ENCODE data around the gene PIK3CD.
"Not testable (repeated sequence)": the region's sequence is repeated elsewhere in the genome, so short reads cannot be mapped to it uniquely, and the experiment has no call there.

Gene PIK3CD

GRCh38 chr1:9624081-9624480 is 27.4 kb upstream of the PIK3CD start:
- no peak overlapping the region for H3K27ac ChIP-seq (ENCODE audit: low read depth, low read length)
- TF ChIP-seq, protein P1, sequence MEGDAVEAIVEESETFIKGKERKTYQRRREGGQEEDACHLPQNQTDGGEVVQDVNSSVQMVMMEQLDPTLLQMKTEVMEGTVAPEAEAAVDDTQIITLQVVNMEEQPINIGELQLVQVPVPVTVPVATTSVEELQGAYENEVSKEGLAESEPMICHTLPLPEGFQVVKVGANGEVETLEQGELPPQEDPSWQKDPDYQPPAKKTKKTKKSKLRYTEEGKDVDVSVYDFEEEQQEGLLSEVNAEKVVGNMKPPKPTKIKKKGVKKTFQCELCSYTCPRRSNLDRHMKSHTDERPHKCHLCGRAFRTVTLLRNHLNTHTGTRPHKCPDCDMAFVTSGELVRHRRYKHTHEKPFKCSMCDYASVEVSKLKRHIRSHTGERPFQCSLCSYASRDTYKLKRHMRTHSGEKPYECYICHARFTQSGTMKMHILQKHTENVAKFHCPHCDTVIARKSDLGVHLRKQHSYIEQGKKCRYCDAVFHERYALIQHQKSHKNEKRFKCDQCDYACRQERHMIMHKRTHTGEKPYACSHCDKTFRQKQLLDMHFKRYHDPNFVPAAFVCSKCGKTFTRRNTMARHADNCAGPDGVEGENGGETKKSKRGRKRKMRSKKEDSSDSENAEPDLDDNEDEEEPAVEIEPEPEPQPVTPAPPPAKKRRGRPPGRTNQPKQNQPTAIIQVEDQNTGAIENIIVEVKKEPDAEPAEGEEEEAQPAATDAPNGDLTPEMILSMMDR (IDR thresholded peaks at IDR 0.05; ENCODE audit: low read depth, low read length, poor library complexity, severe bottlenecking), result no peak
- TF ChIP-seq EZH2phosphoT487 (IDR thresholded peaks at IDR 0.05; ENCODE audit: borderline replicate concordance, low read length), result no peak
- no peaks in the 10 kb centered on the region for H3K79me2 ChIP-seq (ENCODE audit: control insufficient read depth, low read length)
- H4K20me1 ChIP-seq (ENCODE audit: control insufficient read depth, insufficient read depth, low read depth, low read length), result no peaks in the 10 kb centered on the region
- peaks cover 50% of the 10 kb centered on the region for H3K4me1 ChIP-seq (ENCODE audit: control insufficient read depth, low read length)
- H3K9me3 ChIP-seq (ENCODE audit: control insufficient read depth, insufficient read depth, low read length), result no peaks in the 10 kb centered on the region
- peak overlapping the region; percentile 10; the same call in 1 of the 2 replicates for H3K4me2 ChIP-seq (ENCODE audit: low read length)
- H3K4me3 ChIP-seq (ENCODE audit: low read length), result no peak overlapping the region
- H3K36me3 ChIP-seq (ENCODE audit: control insufficient read depth, low read length), result no peaks in the 10 kb centered on the region
- peaks cover 5% of the 10 kb centered on the region; the same call in 1 of the 2 replicates for H3K27me3 ChIP-seq (ENCODE audit: control insufficient read depth, low read length)
- no peaks in the 10 kb centered on the region; the same call in 1 of the 2 replicates for H3F3A ChIP-seq (ENCODE audit: control insufficient read depth, insufficient read depth)
- H3K9me2 ChIP-seq (replicated peaks; ENCODE audit: control insufficient read depth, low read length), result no peaks in the 10 kb centered on the region

DNA sequence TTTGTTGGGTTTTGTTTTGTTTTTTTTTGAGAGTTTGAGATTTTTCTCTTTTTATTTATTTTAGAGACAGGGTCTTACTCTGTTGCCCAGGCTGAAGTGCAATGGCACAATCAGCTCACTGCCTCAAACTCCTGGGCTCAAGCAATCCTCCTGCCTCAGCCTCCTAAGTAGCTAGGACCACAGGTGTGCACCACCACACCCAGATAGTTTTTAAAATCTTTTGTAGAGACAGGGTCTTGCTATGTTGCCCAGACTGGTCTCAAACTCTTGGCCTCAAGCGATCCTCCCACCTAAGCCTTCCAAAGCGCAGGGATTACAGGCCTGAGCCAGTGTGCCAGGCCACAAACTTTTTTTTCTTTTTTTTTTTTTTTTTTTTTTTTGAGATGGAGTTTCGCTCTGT is 26.5 kb upstream of the PIK3CD start:
- H3K27ac ChIP-seq (ENCODE audit: low read depth, low read length); H3K4me2 ChIP-seq (ENCODE audit: low read length); H3F3A ChIP-seq (ENCODE audit: control insufficient read depth, insufficient read depth): not testable (repeated sequence)

DNA sequence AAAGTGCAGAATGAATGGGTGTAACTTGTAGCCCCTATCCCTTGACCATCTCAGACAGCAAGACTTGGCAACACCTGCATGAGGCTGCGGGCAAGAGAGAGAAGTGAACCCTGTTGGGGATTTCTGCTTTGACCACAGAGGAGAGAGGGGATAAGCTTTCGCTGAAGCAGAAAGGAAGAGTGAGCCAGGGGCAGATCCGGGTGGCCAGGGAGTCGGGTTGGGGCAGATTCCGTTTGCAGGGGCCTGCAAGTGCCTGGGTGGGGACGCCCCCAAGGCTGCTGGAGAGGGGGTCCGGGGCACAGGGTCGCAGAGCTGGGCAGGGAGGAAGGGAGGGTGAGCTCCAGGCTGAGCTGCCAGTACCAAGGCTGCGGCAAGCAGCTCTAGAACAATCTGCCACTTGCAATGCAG is 25.3 kb upstream of the PIK3CD start:
- Histone ChIP-seq H3K27ac (ENCODE audit: low read depth, low read length) (peak overlapping the region; percentile 48), H3K4me2 (ENCODE audit: low read length) (peak overlapping the region; percentile 90), H3K9me3 (ENCODE audit: control insufficient read depth, insufficient read depth, low read length) (no peaks in the 10 kb centered on the region), H3K79me2 (ENCODE audit: control insufficient read depth, low read length) (peaks cover 5% of the 10 kb centered on the region; the same call in 1 of the 2 replicates), H3K4me1 (ENCODE audit: control insufficient read depth, low read length) (peaks cover 70% of the 10 kb centered on the region), H3F3A (ENCODE audit: control insufficient read depth, insufficient read depth) (no peaks in the 10 kb centered on the region; the same call in 1 of the 2 replicates), H4K20me1 (ENCODE audit: control insufficient read depth, insufficient read depth, low read depth, low read length) (no peaks in the 10 kb centered on the region), H3K36me3 (ENCODE audit: control insufficient read depth, low read length) (no peaks in the 10 kb centered on the region), H3K4me3 (ENCODE audit: low read length) (peak overlapping the region; percentile 70), H3K27me3 (ENCODE audit: control insufficient read depth, low read length) (peaks cover 5% of the 10 kb centered on the region; the same call in 1 of the 2 replicates), H3K9me2 (replicated peaks; ENCODE audit: control insufficient read depth, low read length) (no peaks in the 10 kb centered on the region)
- TF ChIP-seq, protein P1 (IDR thresholded peaks at IDR 0.05; ENCODE audit: low read depth, low read length, poor library complexity, severe bottlenecking), result no peak
- no peak for TF ChIP-seq EZH2phosphoT487 (IDR thresholded peaks at IDR 0.05; ENCODE audit: borderline replicate concordance, low read length)

More for the DNA sequence above, 26.5 kb upstream of the PIK3CD start:
- H3K4me3 ChIP-seq (ENCODE audit: low read length); H3K36me3 ChIP-seq (ENCODE audit: control insufficient read depth, low read length); H4K20me1 ChIP-seq (ENCODE audit: control insufficient read depth, insufficient read depth, low read depth, low read length); H3K79me2 ChIP-seq (ENCODE audit: control insufficient read depth, low read length); H3K9me3 ChIP-seq (ENCODE audit: control insufficient read depth, insufficient read depth, low read length); H3K9me2 ChIP-seq (replicated peaks; ENCODE audit: control insufficient read depth, low read length); H3K27me3 ChIP-seq (ENCODE audit: control insufficient read depth, low read length): not testable (repeated sequence)
- H3K4me1 ChIP-seq (ENCODE audit: control insufficient read depth, low read length), result peaks cover 59% of the 10 kb centered on the region

DNA sequence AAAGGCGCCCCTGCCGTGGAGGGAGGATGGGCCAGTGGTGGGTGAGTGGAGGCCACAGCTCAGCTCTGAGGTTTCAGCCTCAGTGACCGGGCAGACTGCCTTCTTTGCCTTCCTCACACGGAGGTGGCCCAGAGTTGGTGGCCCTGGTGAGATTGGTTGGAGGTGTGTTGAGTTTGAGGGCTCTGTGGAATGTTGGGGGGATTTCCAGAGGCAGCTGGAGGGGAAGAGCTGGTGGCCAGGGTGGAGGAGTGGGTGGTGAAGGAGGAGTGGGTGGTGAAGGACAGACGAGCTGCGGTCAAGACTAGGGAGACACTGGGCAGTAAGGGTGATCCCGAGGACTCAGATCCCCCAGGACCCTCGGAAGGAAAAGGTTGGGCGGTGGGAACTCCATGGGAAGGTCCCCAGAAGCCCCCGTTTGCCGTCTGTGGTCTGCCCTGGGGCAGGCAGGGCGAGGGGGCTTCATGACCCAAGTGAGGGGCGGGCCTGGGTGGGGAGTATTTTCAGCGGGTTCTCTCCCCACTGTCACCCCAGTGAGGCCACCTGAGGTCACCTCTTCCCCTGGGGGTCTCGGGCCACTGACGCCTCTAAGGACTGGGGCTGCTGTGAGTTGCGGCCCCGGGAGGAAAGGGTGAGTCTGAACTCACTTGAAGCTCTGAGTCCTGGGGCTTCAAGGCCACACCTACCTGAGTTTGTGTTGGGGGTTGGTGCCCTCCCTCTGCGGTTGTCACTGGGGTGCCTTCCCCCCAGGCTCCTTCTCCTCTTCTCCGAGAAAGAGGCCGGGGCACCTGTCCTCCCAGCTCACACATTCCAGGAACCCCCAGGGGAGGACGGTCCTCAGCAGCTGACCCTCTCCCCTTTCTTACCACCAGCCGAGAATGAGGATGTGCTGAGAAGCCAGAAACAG is 22.7 kb upstream of the PIK3CD start:
- Histone ChIP-seq H3K27me3 (ENCODE audit: control insufficient read depth, low read length) (peaks cover 5% of the 10 kb centered on the region; the same call in 1 of the 2 replicates), H3K27ac (ENCODE audit: low read depth, low read length) (peak overlapping the region; percentile 69), H3K9me3 (ENCODE audit: control insufficient read depth, insufficient read depth, low read length) (no peaks in the 10 kb centered on the region), H3K4me1 (ENCODE audit: control insufficient read depth, low read length) (peaks cover 70% of the 10 kb centered on the region), H3K9me2 (replicated peaks; ENCODE audit: control insufficient read depth, low read length) (no peaks in the 10 kb centered on the region), H3K79me2 (ENCODE audit: control insufficient read depth, low read length) (peaks cover 5% of the 10 kb centered on the region; the same call in 1 of the 2 replicates), H3F3A (ENCODE audit: control insufficient read depth, insufficient read depth) (no peaks in the 10 kb centered on the region; the same call in 1 of the 2 replicates), H3K4me3 (ENCODE audit: low read length) (peak overlapping the region; percentile 78), H3K4me2 (ENCODE audit: low read length) (peak overlapping the region; percentile 90), H3K36me3 (ENCODE audit: control insufficient read depth, low read length) (no peaks in the 10 kb centered on the region), H4K20me1 (ENCODE audit: control insufficient read depth, insufficient read depth, low read depth, low read length) (no peaks in the 10 kb centered on the region)
- TF ChIP-seq, protein P1 (IDR thresholded peaks at IDR 0.05; ENCODE audit: low read depth, low read length, poor library complexity, severe bottlenecking), result no peak
- TF ChIP-seq EZH2phosphoT487 (IDR thresholded peaks at IDR 0.05; ENCODE audit: borderline replicate concordance, low read length), result no peak
